ENCODE results near the gene SLC15A4. TPM values are rescaled to one million over a fixed set of nuclear protein-coding genes. Genes with fewer than 3 reads are reported as not detected.

SLC15A4 gene
- 82.4 and 101 TPM in 2 replicates for total RNA-seq (2011; cell fraction: chromatin; rRNA removed; ENCODE audit: low replicate concordance)
- 67.8 and 70.2 TPM in 2 replicates for total RNA-seq (2011; cell fraction: nucleolus; rRNA removed)
- 84.8 and 86.1 TPM in 2 replicates for total RNA-seq (2011; cell fraction: nucleoplasm; rRNA removed)
- total RNA-seq (2014; rRNA removed) (10.0 and 13.3 TPM in 2 replicates), total RNA-seq (2014; rRNA removed; fragmentation: Illumina TruSeq; extraction: Trizol) (11.2 and 11.6 TPM in 2 replicates), total RNA-seq (2015; rRNA removed; fragmentation: Illumina TruSeq; extraction: Trizol) (10.8 and 11.6 TPM in 2 replicates), total RNA-seq (2021) (11.6 and 13.0 TPM in 2 replicates), polyA plus RNA-seq (2011; rRNA removed) (20.1 and 20.8 TPM in 2 replicates), polyA plus RNA-seq (2014; fragmentation: Illumina TruSeq; extraction: Trizol) (8.1 and 10.1 TPM in 2 replicates), polyA plus RNA-seq (2014; fragmentation: Nextera tagmentation; extraction: Ambion mirVana) (1 to 10 TPM; 5.5 to 6.3 TPM), polyA plus RNA-seq (2014; rRNA removed) (9.8 and 14.5 TPM in 2 replicates), polyA minus RNA-seq (2011; rRNA and poly(A)+ RNA removed) (36.3 and 38.4 TPM in 2 replicates), Bru-seq, nascent RNA (percentile 78 among the genes with signal in this experiment), BruChase-seq, experiment 1, labeled RNA remaining after a 2-hour chase (percentile 76 among the genes with signal in this experiment), BruChase-seq, experiment 2, labeled RNA remaining after a 6-hour chase (percentile 72 among the genes with signal in this experiment)
- polyA plus RNA-seq (2011; cell fraction: cytosol; rRNA removed), result 15.5 and 16.4 TPM in 2 replicates
- 30.0 and 31.3 TPM in 2 replicates for polyA plus RNA-seq (2011; cell fraction: nucleus; rRNA removed)
- polyA plus RNA-seq (2012), result 10.2 and 10.7 TPM in 2 replicates
- polyA minus RNA-seq (2011; cell fraction: cytosol; rRNA and poly(A)+ RNA removed), result 11.6 and 23.5 TPM in 2 replicates
- 34.2 and 42.0 TPM in 2 replicates for polyA minus RNA-seq (2011; cell fraction: nucleus; rRNA and poly(A)+ RNA removed)
- long read RNA-seq, experiment 1, transcript SLC15A4-204 (7 exons, 2,402 nt), result minor isoform, 11 of 139 reads
- long read RNA-seq, experiment 1, transcript SLC15A4-201 (8 exons, 2,779 nt), result major isoform, 87 of 139 reads
- long read RNA-seq, experiment 1, partial matches to known transcripts, result 5 of 139 reads
- long read RNA-seq, experiment 1, other reads (novel, unspliced or antisense), result 35 of 139 reads
- long read RNA-seq, experiment 2, transcript SLC15A4-201 (8 exons, 2,779 nt), result major isoform, 9 of 16 reads
- long read RNA-seq, experiment 2, partial matches to known transcripts, result 0 of 16 reads
- long read RNA-seq, experiment 2, other reads (novel, unspliced or antisense), result 5 of 16 reads
- long read RNA-seq, experiment 3, partial matches to known transcripts, result 2 of 4 reads
- long read RNA-seq, experiment 3, other reads (novel, unspliced or antisense), result 1 of 4 reads

- peak within 1 kb of the TSS; percentile 99 for H2AFZ ChIP-seq (ENCODE audit: low read depth, low read length)
- BruUV-seq (replicated peaks), result TSS peak; percentile 98
- FAIRE-seq (peak; percentile 72), ATAC-seq (peak; percentile 98), DNase-seq (ENCODE audit: extremely low read depth in 1 of 4, low spot score in 3 of 4) (peak; percentile 95 to 98 (median 98))
- no peaks in the 10 kb centered on the region for H3K9me3 ChIP-seq (replicated peaks; ENCODE audit: control insufficient read depth, insufficient read depth, low read depth, low read length)
- H3K27ac ChIP-seq (ENCODE audit: extremely low read depth, low read depth, low read length), result peak within 1 kb of the TSS; percentile 84
- POLR2A ChIA-PET, result interaction anchor here (0.6 to 1.6 kb wide), 5 partner anchors 8 to 144 kb away, joined by 3 to 6 read pairs (median 4); no protein-coding TSS in a partner anchor
- peak within 1 kb of the TSS; percentile 85 for H3K4me2 ChIP-seq (ENCODE audit: insufficient read depth, low read length)
- peaks cover 6 to 8% of the 10 kb centered on the region in 2 experiments; a peak in 4 of 5 replicates for H3K27me3 ChIP-seq (ENCODE audit: control insufficient read depth in 2 of 2, insufficient read depth in 2 of 2, low read length in 2 of 2)
- peak within 1 kb of the TSS; percentile 75 for H3K4me3 ChIP-seq
- in situ Hi-C loops (cut with MboI) (no loop called here), intact Hi-C loops (cut with micrococcal nuclease) (no loop called here)
- peaks cover 23% of the 10 kb centered on the region; the same call in 2 of the 3 replicates for H3K36me3 ChIP-seq (ENCODE audit: control insufficient read depth, insufficient read depth, low read length)
- 5% methylated on average over 29 of the region's 63 CpGs for WGBS (ENCODE audit: insufficient coverage, low coverage, missing lambda C conversion rate)
- CTCF ChIA-PET (ENCODE audit: low intra/inter-chr PET ratio), result no interaction called here
- peaks cover 3% of the 10 kb centered on the region for H3K9me1 ChIP-seq (ENCODE audit: control insufficient read depth, insufficient read depth, low read length)
- H3K4me1 ChIP-seq (replicated peaks in 1 of 2; ENCODE audit: control insufficient read depth in 2 of 2, insufficient read depth in 2 of 2, low read length in 2 of 2), result peaks cover 0 to 27% of the 10 kb centered on the region in 2 experiments; a peak in 3 of 5 replicates
- H3K9ac ChIP-seq (ENCODE audit: insufficient read depth in 1 of 2, low read depth in 2 of 2, low read length in 2 of 2), result peak within 1 kb of the TSS; percentile 78 to 99
- H4K20me1 ChIP-seq (replicated peaks; ENCODE audit: control insufficient read depth, insufficient read depth, low read length), result peaks cover 13% of the 10 kb centered on the region
- H3K79me2 ChIP-seq (ENCODE audit: control insufficient read depth, insufficient read depth, low read length), result peaks cover 43% of the 10 kb centered on the region
- TF ChIP-seq ZNF316 (IDR thresholded peaks at IDR 0.05) (no peak), RB1 (IDR thresholded peaks at IDR 0.05; ENCODE audit: low read depth) (peak; percentile 63), NCOA4 (IDR thresholded peaks at IDR 0.05; ENCODE audit: partially characterized antibody) (no peak), GMEB1 (CRISPR knock-in tag; IDR thresholded peaks at IDR 0.05) (peak; percentile 48; the same call in 1 of the 2 replicates), NFIX (CRISPR knock-in tag; IDR thresholded peaks at IDR 0.05; ENCODE audit: low read depth) (no peak), ZNF511 (CRISPR knock-in tag; IDR thresholded peaks at IDR 0.05) (no peak), PML (IDR thresholded peaks at IDR 0.05; ENCODE audit: low read length) (peak; percentile 83), ZBTB7A (IDR thresholded peaks at IDR 0.05; ENCODE audit: borderline replicate concordance, control insufficient read depth, low read depth, low read length) (peak; percentile 46; the same call in 1 of the 2 replicates), TEAD1 (CRISPR knock-in tag; IDR thresholded peaks at IDR 0.05) (no peak), CBX5 (IDR thresholded peaks at IDR 0.05; ENCODE audit: borderline replicate concordance, low read depth) (no peak), SMAD4 (CRISPR knock-in tag; conservative IDR thresholded peaks at IDR 0.05) (no peak), C11orf30 (IDR thresholded peaks at IDR 0.05; ENCODE audit: low read depth) (peak; percentile 27), SIN3B (IDR thresholded peaks at IDR 0.05; ENCODE audit: low read depth) (peak; percentile 70; the same call in 1 of the 2 replicates)
Measured at GRCh38 chr12:128823916-128824839, at the start of gene SLC15A4. TSS of gene SLC15A4 (minus strand) at chr12:128823958. CDS start at chr12:128823943, 15 bp downstream.
